CD14-positive monocyte (primary cell): Measurements from ENCODE around the gene WWC1. TPM values are rescaled to one million over a fixed set of nuclear protein-coding genes. Genes with fewer than 3 reads are reported as not detected.

Experiments
- DNase-seq, 3 donors: peaks; one replicate each; pipeline ENCODE4 v3.0.0-alpha.2; 2011 to 2022
- H2AFZ ChIP-seq: 2 replicates; pipeline ENCODE4 v1.6.0; 2012; ENCODE audit warnings: mild to moderate bottlenecking, low read depth, low read length, inconsistent platforms; ENCODE audit not compliant: insufficient read depth, poor library complexity, severe bottlenecking
- H3K27ac ChIP-seq, 2 donors: 1 replicate in 1 of 2; 2 replicates in 1 of 2; pipeline ENCODE4 v1.5.1; 2012 to 2013; ENCODE audit warnings: low read length in 2 of 2, control low read depth in 1 of 2, inconsistent platforms in 1 of 2, low read depth in 1 of 2, mild to moderate bottlenecking in 1 of 2
- H3K27me3 ChIP-seq, 2 donors: one replicate each; pipeline versions ENCODE4 v1.6.0 to v1.6.1; 2011 to 2013; ENCODE audit warnings: low read length in 2 of 2; ENCODE audit not compliant: control insufficient read depth in 2 of 2, insufficient read depth in 2 of 2
- H3K36me3 ChIP-seq, 2 donors: replicated peaks in 1 of 2; 1 replicate in 1 of 2; 2 replicates in 1 of 2; pipeline versions ENCODE4 v1.5.1 to v1.6.1; 2012 to 2013; ENCODE audit warnings: low read length in 2 of 2, control low read depth in 1 of 2, inconsistent platforms in 1 of 2, mild to moderate bottlenecking in 1 of 2; ENCODE audit not compliant: insufficient read depth in 2 of 2, control insufficient read depth in 1 of 2
- H3K4me1 ChIP-seq, 2 donors: 1 replicate in 1 of 2; 2 replicates in 1 of 2; pipeline versions ENCODE4 v1.5.1 to v1.6.1; 2012 to 2013; ENCODE audit warnings: low read length in 2 of 2, control low read depth in 1 of 2, inconsistent platforms in 1 of 2, mild to moderate bottlenecking in 1 of 2, moderate library complexity in 1 of 2; ENCODE audit not compliant: insufficient read depth in 2 of 2, control insufficient read depth in 1 of 2
- H3K4me2 ChIP-seq: replicated peaks from 2 replicates; pipeline ENCODE3; 2012; ENCODE audit warnings: low read length, moderate library complexity, mild to moderate bottlenecking; ENCODE audit not compliant: poor library complexity, severe bottlenecking; ENCODE audit errors: extremely low read depth
- H3K4me3 ChIP-seq, 3 experiments: fragments of 200-600 bp in 1 of 3; sonication (generic) in 1 of 3; replicated peaks in 1 of 3; 1 replicate in 2 of 3; 2 replicates in 1 of 3; pipeline ENCODE4 v1.5.1; 2011 to 2013; ENCODE audit warnings: low read length in 3 of 3, mild to moderate bottlenecking in 3 of 3, control low read depth in 2 of 3, low read depth in 2 of 3, inconsistent platforms in 1 of 3, moderate library complexity in 1 of 3
- H3K79me2 ChIP-seq: 2 replicates; pipeline ENCODE4 v1.6.0; 2012; ENCODE audit warnings: mild to moderate bottlenecking, control low read depth, inconsistent platforms, low read length, moderate library complexity; ENCODE audit not compliant: insufficient read depth
- H3K9ac ChIP-seq: 2 replicates; pipeline ENCODE4 v1.6.0; 2017; ENCODE audit warnings: low read length, mild to moderate bottlenecking; ENCODE audit not compliant: insufficient read depth, poor library complexity, severe bottlenecking
- H3K9me3 ChIP-seq, 2 donors: replicated peaks in 1 of 2; 1 replicate in 1 of 2; 2 replicates in 1 of 2; pipeline versions ENCODE4 v1.5.1 to v1.6.1; 2012 to 2013; ENCODE audit warnings: low read length in 2 of 2, control low read depth in 1 of 2; ENCODE audit not compliant: control insufficient read depth in 1 of 2, insufficient read depth in 1 of 2
- H4K20me1 ChIP-seq: 2 replicates; pipeline ENCODE4 v1.6.0; 2012; ENCODE audit warnings: mild to moderate bottlenecking, low read length, control low read depth, moderate library complexity; ENCODE audit not compliant: insufficient read depth
- H3K27ac Mint-ChIP-seq, 7 donors: one replicate each; pipeline ENCODE4 v1.8.0; 2020; ENCODE audit warnings: mild to moderate bottlenecking in 7 of 7, mixed read lengths in 7 of 7, moderate library complexity in 6 of 7, inconsistent platforms in 2 of 7
- H3K27me3 Mint-ChIP-seq, 3 donors: one replicate each; pipeline ENCODE4 v1.8.0; 2021 to 2022; ENCODE audit warnings: low read depth in 3 of 3, mild to moderate bottlenecking in 3 of 3, mixed read lengths in 3 of 3, moderate library complexity in 3 of 3, inconsistent platforms in 1 of 3
- H3K36me3 Mint-ChIP-seq, 2 donors: one replicate each; pipeline ENCODE4 v1.8.0; 2020; ENCODE audit warnings: mixed read lengths in 2 of 2, inconsistent platforms in 1 of 2, mild to moderate bottlenecking in 1 of 2
- H3K4me1 Mint-ChIP-seq: one replicate; pipeline ENCODE4 v1.8.0; 2020; ENCODE audit warnings: mild to moderate bottlenecking, mixed read lengths
- H3K4me3 Mint-ChIP-seq, 2 donors: one replicate each; pipeline ENCODE4 v1.8.0; 2020; ENCODE audit warnings: mild to moderate bottlenecking in 2 of 2, mixed read lengths in 2 of 2, moderate library complexity in 1 of 2
- H3K9me3 Mint-ChIP-seq, 7 donors: one replicate each; pipeline ENCODE4 v1.8.0; 2020 to 2022; ENCODE audit warnings: mixed read lengths in 7 of 7, mild to moderate bottlenecking in 6 of 7, moderate library complexity in 6 of 7, inconsistent platforms in 2 of 7
- CTCF ChIP-seq: fragments of 200-600 bp; IDR thresholded peaks from one replicate; pipeline ENCODE4 v1.8.0; 2022; ENCODE audit warnings: antibody characterized with exemption, mild to moderate bottlenecking
- WGBS: methylation state at CpG from one replicate; pipeline ENCODE4 v1.1.5; 2013; ENCODE audit warnings: missing lambda C conversion rate; ENCODE audit not compliant: insufficient coverage; 5-methylcytosine and 5-hydroxymethylcytosine counted together
- intact Hi-C, 2 donors: fragments of 100-400 bp; cut with micrococcal nuclease; formaldehyde crosslinking; loops; one replicate each; pipeline versions ENCODE4 v1.15.0 to v1.15.1; 2023
- polyA plus RNA-seq, 3 donors: library from polyadenylated mRNA; depleted of rRNA in 1 of 3; unstranded in 2 of 3; stranded (reverse) in 1 of 3; fragments of 300-500 nt in 2 of 3; fragments of >200 nt in 1 of 3; fragmentation: Illumina TruSeq in 2 of 3; gene quantifications; 1 replicate in 2 of 3; 2 replicates in 1 of 3; pipeline ENCODE4 v1.2.3, GENCODE V29; 2012 to 2021

Gene WWC1
- polyA plus RNA-seq, 3 donors, result not detected

- H4K20me1 ChIP-seq, result no peaks in the 10 kb centered on the region
- H3K4me2 ChIP-seq, result no peak overlapping the region
- intact Hi-C loops, result no loop called here
- Mint-ChIP-seq H3K4me1 (no peaks in the 10 kb centered on the region), H3K9me3 (no peaks in the 10 kb centered on the region), H3K36me3 (no peaks in the 10 kb centered on the region), H3K27ac (peak overlapping the region in 2 of 7 donors; percentile 14 to 52), H3K27me3 (peaks cover 0 to 8% (median 2%) of the 10 kb centered on the region in 3 donors), H3K4me3 (no peak overlapping the region)
- WGBS, result 82% methylated on average over 8 of the region's 11 CpGs
- no peaks in the 10 kb centered on the region for H3K27me3 ChIP-seq
- TF ChIP-seq CTCF, result no peak
- no peaks in the 10 kb centered on the region for H3K36me3 ChIP-seq
- H2AFZ ChIP-seq, result no peak overlapping the region
- no peak overlapping the region for H3K9ac ChIP-seq
- H3K27ac ChIP-seq, result no peak overlapping the region
- no peaks in the 10 kb centered on the region for H3K79me2 ChIP-seq
- no peaks in the 10 kb centered on the region for H3K9me3 ChIP-seq
- H3K4me3 ChIP-seq, result no peak overlapping the region
- no peak for DNase-seq
- H3K4me1 ChIP-seq, result no peaks in the 10 kb centered on the region
Observed at GRCh38 chr5:168301593-168302390, 10.3 kb downstream of the WWC1 start.

- H3K36me3 Mint-ChIP-seq, result no peaks in the 10 kb centered on the region
- no peaks in the 10 kb centered on the region for H3K36me3 ChIP-seq
- no peaks in the 10 kb centered on the region for H3K9me3 Mint-ChIP-seq
- no peak overlapping the region for H3K4me3 Mint-ChIP-seq
- no peaks in the 10 kb centered on the region for H3K4me1 ChIP-seq
- intact Hi-C loops, result no loop called here
- no peaks in the 10 kb centered on the region for H3K9me3 ChIP-seq
- no peaks in the 10 kb centered on the region for H3K4me1 Mint-ChIP-seq
- no peak overlapping the region for H3K9ac ChIP-seq
- 100% methylated on average over 2 of the region's 3 CpGs for WGBS
- H2AFZ ChIP-seq, result no peak overlapping the region
- no peak for TF ChIP-seq CTCF
- H3K27ac ChIP-seq, result no peak overlapping the region
- H3K27me3 ChIP-seq, result no peaks in the 10 kb centered on the region
- H3K4me3 ChIP-seq, result no peak overlapping the region
- no peak overlapping the region for H3K4me2 ChIP-seq
- no peak for DNase-seq
- H3K79me2 ChIP-seq, result no peaks in the 10 kb centered on the region
- no peaks in the 10 kb centered on the region for H4K20me1 ChIP-seq
- H3K27ac Mint-ChIP-seq, result no peak overlapping the region
- peaks cover 0 to 11% (median 3%) of the 10 kb centered on the region in 3 donors for H3K27me3 Mint-ChIP-seq
Observed at GRCh38 chr5:168302785-168303184, 11.3 kb downstream of the WWC1 start.
